Left ventricle myocardium inferior (tissue), 1 donor: ENCODE measurements around the gene CDKL2. TPM values are rescaled to one million over a fixed set of nuclear protein-coding genes. Genes with fewer than 3 reads are reported as not detected.

Experiments
- DNase-seq: peaks from one replicate; pipeline ENCODE4 v3.0.0-alpha.2; 2020
- H3K27ac ChIP-seq: fragments of 200-600 bp; replicated peaks from 2 replicates; pipeline ENCODE4 v1.8.0; 2021
- H3K27me3 ChIP-seq: fragments of 200-600 bp; 2 replicates; pipeline ENCODE4 v1.8.0; 2021; ENCODE audit warnings: low read depth
- H3K36me3 ChIP-seq: fragments of 200-600 bp; 2 replicates; pipeline ENCODE4 v1.8.0; 2021
- H3K4me1 ChIP-seq: fragments of 200-600 bp; 2 replicates; pipeline ENCODE4 v1.8.0; 2021
- H3K4me3 ChIP-seq: fragments of 200-600 bp; 2 replicates; pipeline ENCODE4 v1.8.0; 2021; ENCODE audit warnings: mild to moderate bottlenecking, moderate library complexity
- H3K9me3 ChIP-seq: fragments of 200-600 bp; replicated peaks from 2 replicates; pipeline ENCODE4 v1.8.0; 2021
- CTCF ChIP-seq: fragments of 200-600 bp; IDR thresholded peaks from 2 replicates; pipeline ENCODE4 v1.8.0; 2021; ENCODE audit warnings: antibody characterized with exemption, mild to moderate bottlenecking, borderline replicate concordance
- intact Hi-C: fragments of 100-400 bp; cut with micrococcal nuclease; formaldehyde crosslinking; loops from one replicate; pipeline ENCODE4 v1.11.0; 2022
- total RNA-seq: library from RNA; stranded (reverse); fragmentation: NEBNext Ultra II Directional; extraction: Animal tissue kit (Norgen Biotek cat#: 25700); gene quantifications from one replicate; pipeline ENCODE4 v1.2.1, GENCODE V29; 2021
- donor health status: DM: no; HTN: yes; CAD: no; lungs with severe emphysema.

Gene CDKL2
- total RNA-seq, 1 donor from 2014 or later, result 0.11 TPM

GRCh38 chr4:75655562-75655961 lies 25.2 kb upstream of the CDKL2 start:
- peaks cover 17% of the 10 kb centered on the region for H3K4me1 ChIP-seq
- no peak for DNase-seq
- no peaks in the 10 kb centered on the region for H3K9me3 ChIP-seq
- TF ChIP-seq CTCF, result no peak
- intact Hi-C loops, result loop anchor here (10.0 kb wide), 2 partner anchors 109 to 319 kb away; no protein-coding TSS in a partner anchor
- no peaks in the 10 kb centered on the region for H3K27me3 ChIP-seq
- peaks cover 68% of the 10 kb centered on the region for H3K36me3 ChIP-seq
- no peak overlapping the region for H3K27ac ChIP-seq
- H3K4me3 ChIP-seq, result no peak overlapping the region

GRCh38 chr4:75654905-75655304 lies 24.6 kb upstream of the CDKL2 start:
- H3K9me3 ChIP-seq, result no peaks in the 10 kb centered on the region
- H3K27ac ChIP-seq, result no peak overlapping the region
- no peak for DNase-seq
- H3K27me3 ChIP-seq, result no peaks in the 10 kb centered on the region
- H3K36me3 ChIP-seq, result peaks cover 71% of the 10 kb centered on the region
- no peak overlapping the region for H3K4me3 ChIP-seq
- TF ChIP-seq CTCF, result no peak
- peaks cover 10% of the 10 kb centered on the region for H3K4me1 ChIP-seq
- intact Hi-C loops, result loop anchor here (10.0 kb wide), 2 partner anchors 110 to 320 kb away; no protein-coding TSS in a partner anchor

GRCh38 chr4:75653845-75654503 lies 23.6 kb upstream of the CDKL2 start:
- no peak overlapping the region for H3K27ac ChIP-seq
- TF ChIP-seq CTCF, result peak; percentile 60
- no peaks in the 10 kb centered on the region for H3K9me3 ChIP-seq
- peaks cover 5% of the 10 kb centered on the region for H3K4me1 ChIP-seq
- no peaks in the 10 kb centered on the region for H3K27me3 ChIP-seq
- intact Hi-C loops, result loop anchor here (10.0 kb wide), 2 partner anchors 111 to 321 kb away; no protein-coding TSS in a partner anchor
- H3K4me3 ChIP-seq, result no peak overlapping the region
- no peak for DNase-seq
- peaks cover 78% of the 10 kb centered on the region for H3K36me3 ChIP-seq

GRCh38 chr4:75644095-75644494 lies 13.8 kb upstream of the CDKL2 start:
- no peaks in the 10 kb centered on the region for H3K9me3 ChIP-seq
- H3K4me3 ChIP-seq, result no peak overlapping the region
- intact Hi-C loops, result no loop called here
- H3K4me1 ChIP-seq, result no peaks in the 10 kb centered on the region
- no peak overlapping the region for H3K27ac ChIP-seq
- DNase-seq, result no peak
- no peaks in the 10 kb centered on the region for H3K27me3 ChIP-seq
- peaks cover 55% of the 10 kb centered on the region for H3K36me3 ChIP-seq
- TF ChIP-seq CTCF, result no peak

GRCh38 chr4:75643651-75644050 lies 13.3 kb upstream of the CDKL2 start:
- Histone ChIP-seq H3K4me3 (no peak overlapping the region), H3K9me3 (no peaks in the 10 kb centered on the region), H3K27ac (no peak overlapping the region), H3K4me1 (no peaks in the 10 kb centered on the region), H3K27me3 (no peaks in the 10 kb centered on the region), H3K36me3 (peaks cover 51% of the 10 kb centered on the region)
- intact Hi-C loops, result no loop called here
- no peak for TF ChIP-seq CTCF
- DNase-seq, result no peak
